ENCODE results near the gene CCDC187.

Gene CCDC187

GRCh38 chr9:136200424-136200823 lies 103.5 kb downstream of the CCDC187 start:
- no peak for DNase-seq (ENCODE audit: insufficient read length, low spot score)
- no peak for FAIRE-seq
